ENCODE results near the gene GPR139.

GPR139 gene

GRCh38 chr16:20073203-20074098 lies at the start of gene GPR139:
TSS of gene GPR139 (minus strand) at chr16:20073890. CDS start at chr16:20073616, 274 bp downstream.
- no peak for DNase-seq

DNA sequence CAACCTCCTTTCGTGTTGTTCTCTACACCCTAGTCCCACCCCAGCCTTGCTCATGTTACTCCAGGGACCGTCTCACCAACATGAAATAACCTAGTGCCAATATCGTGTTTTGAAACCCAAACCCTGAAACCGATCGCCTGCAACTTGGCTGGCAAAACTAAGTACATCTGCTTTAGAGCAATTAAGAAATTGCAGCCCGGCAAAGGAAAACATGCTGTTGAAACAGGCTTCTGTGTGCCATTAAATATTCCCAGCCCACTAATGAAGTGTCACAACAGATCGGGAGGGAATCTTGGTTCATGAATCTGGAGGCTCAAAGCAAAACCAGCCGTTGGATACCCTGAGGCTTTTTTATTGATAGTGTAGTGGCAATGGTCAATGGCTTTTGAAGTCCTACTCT lies 48.3 kb upstream of the GPR139 start:
- DNase-seq = no peak

DNA sequence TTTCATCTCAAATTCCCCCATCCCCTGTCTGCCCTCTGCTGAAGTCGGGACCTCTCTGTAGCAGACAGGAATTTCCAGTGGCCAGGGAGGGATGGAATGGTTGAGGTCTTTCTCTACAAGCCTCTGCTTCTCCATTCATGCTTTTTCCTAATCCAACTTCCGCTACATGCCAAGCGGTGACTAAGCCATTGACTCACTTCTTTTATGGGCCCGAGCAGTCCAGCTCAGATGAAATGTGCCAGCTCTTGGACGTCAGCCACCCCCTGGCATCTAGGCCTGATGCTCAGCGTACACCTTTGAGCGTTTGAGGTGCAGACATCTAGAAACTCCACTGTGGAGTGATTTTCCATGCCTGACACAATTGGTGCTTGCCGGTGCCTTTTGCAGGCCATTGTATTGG lies 40.7 kb upstream of the GPR139 start:
- no peak for DNase-seq

DNA sequence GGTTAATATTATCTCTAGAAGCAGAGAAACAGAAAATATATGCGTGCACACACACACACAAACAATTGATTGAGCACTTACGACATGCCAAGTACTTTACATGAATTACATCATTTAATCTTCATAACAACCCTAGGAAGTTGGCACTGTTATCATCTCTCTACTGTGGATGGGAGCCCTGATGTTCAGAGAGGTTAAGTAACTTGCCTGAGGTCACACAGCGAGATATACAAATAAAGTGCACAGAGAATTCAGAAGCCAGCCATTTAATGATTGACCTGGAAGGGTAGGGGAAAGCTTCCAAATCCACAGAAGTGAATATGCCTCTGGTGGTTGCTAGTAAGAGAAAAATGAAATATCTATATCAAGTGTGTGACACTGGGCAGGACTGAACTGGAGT lies 37.5 kb upstream of the GPR139 start:
- no peak for DNase-seq

GRCh38 chr16:20107083-20107482 lies 33.4 kb upstream of the GPR139 start:
- DNase-seq = no peak

DNA sequence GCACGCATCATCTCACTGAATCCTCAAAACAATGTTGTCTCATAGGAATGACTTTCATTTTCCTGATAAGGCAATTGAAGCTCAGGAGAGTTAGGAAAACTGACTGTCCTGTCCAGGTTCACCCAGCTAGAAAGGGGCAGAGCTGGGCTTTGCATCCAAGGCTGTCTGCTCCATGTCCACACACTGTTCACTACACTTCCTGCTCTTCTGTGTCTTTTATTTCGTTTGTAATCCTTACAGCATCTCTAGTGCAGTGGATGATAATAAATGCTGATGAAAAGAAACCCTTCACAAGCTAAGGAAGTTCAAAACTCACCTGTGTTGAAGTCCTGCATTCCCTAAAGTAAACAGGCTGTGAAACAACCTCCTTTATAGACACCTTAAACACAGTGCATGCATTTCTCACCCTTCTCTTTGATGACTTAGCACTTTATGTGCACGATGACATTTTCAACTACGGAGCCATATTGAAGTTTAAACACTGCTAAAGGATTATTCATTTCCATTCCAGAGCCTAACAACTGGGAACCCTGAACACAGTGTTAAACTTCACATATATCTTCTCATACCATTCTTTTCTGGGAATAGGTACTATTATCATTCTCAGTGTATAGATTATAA lies 31.0 kb upstream of the GPR139 start:
- DNase-seq = no peak

DNA sequence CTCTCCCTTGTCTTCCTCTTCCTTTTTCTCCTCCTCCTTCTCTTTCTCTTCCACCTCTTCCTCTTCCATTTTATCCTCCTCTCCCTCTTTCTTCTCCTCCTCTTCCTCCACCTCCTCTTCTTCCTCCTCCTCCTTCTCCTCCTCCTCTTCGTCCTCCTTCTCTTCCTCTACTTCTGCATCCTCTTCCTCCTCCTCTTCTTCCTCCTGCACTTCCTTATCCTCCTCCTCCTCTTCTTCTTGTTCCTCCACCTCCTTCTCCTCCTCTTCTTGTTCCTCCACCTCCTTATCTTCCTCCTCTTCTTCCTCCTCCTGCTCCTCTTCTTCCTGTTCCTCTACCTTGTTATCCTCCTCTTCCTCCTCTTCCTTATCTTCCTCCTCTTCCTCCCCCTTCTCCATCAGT lies 28.8 kb upstream of the GPR139 start:
- DNase-seq = no peak

DNA sequence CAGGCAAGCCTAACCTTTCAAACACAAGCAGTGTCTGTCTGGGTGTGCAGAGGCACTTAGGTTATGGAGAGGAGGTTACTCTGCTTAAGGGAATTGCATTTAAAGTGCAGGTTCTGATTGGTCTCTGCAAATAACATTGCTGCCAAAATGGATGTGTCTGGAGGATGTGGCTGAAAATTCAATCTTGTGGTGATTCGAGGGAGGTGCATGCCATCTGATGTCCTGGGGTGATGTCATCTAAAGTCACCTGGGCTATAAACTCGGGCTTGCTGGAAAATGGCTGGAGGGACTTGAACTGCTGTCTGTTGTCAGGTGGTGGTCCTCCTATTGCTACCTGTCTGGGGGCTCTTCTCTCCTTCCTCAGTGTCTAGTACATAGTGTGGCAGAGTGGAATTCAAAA lies 28.3 kb upstream of the GPR139 start:
- no peak for DNase-seq

GRCh38 chr16:20099375-20099774 lies 25.7 kb upstream of the GPR139 start:
- no peak for DNase-seq

- no peak for DNase-seq
These were observed 20.5 kb upstream of the GPR139 start for GRCh38 chr16:20094157-20094556.

DNA sequence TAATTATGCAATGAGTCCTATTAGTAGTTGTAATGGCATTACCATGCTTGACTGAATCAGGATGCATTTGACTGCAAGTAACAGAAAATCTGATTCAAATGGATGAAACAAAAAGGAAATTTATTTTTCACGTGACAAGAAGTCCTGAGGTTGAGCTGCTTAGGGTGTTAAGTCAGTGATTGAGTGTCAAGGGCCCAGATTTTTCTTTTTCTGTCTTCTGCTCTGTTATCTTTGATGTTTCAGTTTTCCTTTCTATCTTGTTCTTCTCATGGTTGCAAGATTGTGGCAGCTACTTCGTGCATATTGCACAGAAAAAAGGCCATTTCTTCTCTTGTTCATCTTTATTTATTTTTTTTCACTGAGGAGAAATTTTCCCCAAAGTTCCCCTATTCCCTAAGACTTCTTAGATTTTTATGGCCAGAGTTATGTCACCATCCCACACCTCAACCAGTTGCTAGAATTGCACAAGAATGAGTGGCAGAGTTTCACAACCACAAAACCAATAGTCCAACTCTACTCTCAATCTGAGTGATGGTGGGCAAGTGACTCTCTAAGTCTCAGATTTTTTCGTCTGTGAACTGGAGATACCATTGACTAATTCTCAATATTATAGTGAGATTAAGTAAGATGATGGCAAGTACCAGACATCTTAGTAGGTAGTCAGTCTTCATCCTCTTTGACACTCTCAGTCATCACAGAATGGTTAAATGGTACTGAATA lies 15.7 kb upstream of the GPR139 start:
- DNase-seq = no peak

DNA sequence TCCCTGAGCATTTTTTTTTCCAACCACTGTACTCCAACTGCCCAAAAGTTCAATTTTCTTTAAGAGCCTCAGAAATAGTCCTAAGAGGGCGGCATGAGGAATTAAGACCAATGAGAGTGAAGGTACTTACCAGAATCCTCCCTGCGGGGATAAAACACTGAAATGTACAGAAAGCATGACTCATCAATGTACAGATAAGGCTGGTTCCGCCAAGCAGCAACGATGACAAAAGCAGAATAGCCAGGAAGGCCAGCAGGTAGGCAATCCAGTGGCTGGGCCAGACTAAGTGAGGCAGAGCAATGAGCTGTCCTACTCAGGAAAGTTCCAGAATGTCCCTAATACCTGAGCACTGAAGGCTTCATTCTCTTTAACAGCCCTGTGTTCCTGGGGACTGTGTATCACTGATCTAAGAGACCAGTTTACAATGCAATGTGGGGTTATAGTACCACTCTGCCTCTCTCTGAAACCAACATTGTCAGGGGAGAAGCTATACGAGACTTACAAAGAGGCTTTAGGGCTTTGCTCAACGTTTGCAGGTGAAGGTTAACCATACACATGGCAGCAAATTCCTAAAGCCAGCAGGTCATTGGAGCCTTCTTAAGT lies 11.0 kb upstream of the GPR139 start:
- no peak for DNase-seq

- no peak for DNase-seq
These were observed 5.4 kb upstream of the GPR139 start for GRCh38 chr16:20079106-20079505.

- DNase-seq = no peak
These were observed 1.6 kb upstream of the GPR139 start for GRCh38 chr16:20075243-20075642.

DNA sequence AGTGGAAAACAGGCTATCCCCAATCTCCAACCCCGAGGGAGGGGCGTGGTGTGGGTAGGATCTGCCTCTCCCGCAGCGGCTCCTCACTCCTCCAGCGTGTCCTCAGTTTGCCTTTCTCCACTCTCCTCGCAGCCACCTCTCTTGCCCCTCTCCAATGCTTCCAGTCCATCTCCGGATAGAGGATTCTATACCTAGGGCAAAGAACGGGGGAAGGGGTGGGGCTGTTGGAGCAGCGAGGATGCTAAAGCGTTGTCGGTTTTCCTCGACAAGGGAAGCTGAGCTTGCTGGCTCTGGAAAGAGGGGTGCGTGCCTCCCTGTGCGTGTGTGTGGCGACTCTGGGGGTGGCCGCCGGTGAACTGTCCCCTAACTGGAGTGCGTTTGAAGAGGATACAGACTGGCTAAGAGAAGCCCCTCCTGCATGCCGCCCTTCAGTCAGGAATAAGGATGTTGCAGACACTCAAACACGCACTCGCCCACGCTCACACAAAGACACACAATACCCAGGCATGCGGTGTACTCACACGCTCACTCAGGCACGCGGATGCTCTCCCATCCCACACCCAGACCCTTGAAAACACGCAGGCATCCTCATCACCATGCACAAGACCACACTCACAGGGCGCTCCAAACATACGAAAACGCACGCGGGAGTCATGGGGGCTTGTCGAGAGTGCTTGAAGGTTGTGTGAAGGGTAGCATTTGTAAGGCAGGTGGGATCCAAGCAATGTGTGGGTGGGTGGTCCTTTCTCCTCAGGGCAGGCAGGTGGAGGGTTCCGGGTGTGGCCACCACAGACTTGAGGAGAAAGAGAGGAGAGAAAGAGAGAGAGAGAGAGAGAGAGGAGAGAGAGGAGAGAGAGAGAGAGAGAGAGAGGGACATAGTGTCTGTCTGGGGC lies 655 bp upstream of the GPR139 start:
- DNase-seq = no peak

- no peak for DNase-seq
These were observed 852 bp downstream of the GPR139 start for GRCh38 chr16:20072874-20073202.

DNA sequence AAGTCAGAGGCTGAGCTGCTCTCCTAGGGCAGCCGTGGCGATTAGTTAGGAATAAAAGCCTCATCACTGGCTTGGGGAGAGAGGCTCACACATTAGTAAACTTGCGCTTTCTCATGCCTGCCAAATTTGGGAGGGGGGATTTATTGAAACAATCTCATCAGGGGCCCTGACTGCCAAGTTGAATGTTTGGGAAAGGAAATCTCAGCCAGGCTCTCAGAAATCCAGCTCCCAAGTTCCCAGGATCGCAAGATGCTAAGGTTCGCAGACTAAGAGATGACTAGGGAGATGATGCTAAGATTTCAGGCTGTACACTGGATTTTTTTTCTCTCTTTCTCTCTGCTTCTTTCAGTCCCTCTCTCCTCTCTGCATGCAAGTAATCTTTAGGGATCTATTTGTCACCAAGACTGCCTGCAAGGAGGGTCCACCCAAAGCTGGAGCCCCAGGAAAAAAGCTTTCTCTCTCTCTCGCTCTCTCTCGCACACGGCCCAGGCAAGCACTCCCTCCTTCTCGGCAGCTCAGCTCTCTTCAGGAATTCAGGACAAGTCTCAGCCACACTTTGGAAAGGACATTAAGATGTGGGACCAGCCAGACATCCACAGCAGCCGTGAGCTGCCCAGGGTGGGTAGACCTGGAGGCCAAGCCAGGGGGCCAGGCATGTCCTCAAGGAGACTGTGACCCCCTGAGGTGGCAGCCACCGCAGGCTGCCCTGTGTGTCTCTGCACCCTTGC lies 1.4 kb downstream of the GPR139 start:
- DNase-seq = no peak

GRCh38 chr16:20064931-20065330 lies 8.8 kb downstream of the GPR139 start:
- no peak for DNase-seq

DNA sequence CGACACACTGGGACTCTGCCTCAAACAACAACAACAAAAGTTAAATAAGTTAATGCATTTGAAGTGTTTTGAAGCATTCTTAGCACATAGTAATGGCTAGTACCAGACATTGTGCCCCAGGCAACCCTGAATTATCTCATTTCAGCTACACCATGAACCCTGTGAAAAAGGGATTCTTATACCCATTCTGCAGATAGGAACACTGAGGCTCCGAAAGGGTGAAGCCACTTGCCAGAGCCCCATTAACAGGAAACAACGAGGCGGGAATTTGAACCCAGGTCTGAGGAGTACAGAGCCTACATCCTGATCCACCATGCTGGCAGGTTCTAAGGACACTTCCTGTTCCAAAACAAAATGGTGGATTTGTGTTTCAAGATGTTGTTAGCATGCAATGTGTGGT lies 9.2 kb downstream of the GPR139 start:
- DNase-seq = no peak

GRCh38 chr16:20061132-20061531 lies 12.6 kb downstream of the GPR139 start:
- no peak for DNase-seq

GRCh38 chr16:20056436-20056835 lies 17.3 kb downstream of the GPR139 start:
- DNase-seq = no peak

DNA sequence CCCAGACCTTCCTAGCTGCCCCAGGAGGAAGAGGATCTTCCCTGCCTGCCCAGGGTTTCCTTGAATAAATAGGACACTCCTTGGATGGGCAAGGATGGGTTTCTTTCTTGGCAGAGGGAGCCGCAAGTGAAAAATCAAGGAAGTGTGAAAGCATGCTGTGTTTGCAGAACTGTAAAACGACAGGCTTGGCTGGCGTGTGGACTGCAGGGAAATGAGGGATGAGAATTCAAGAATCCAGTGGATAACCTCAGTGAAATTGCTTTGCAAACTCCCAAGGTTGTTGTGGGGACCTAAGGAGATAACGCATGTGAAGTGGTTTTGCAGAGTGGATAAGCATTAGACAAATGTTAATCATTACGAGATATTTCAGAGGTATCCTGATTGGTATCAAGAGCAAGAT lies 20.4 kb downstream of the GPR139 start:
- no peak for DNase-seq

Measured in NCI-H2081 (cell line).